GM13976 (cell line): ENCODE results near the gene CRACR2A.

Source experiments
- DNase-seq: peaks from one replicate; pipeline ENCODE4 v3.0.0; 2012; ENCODE audit warnings: low spot score
- in situ Hi-C: fragments of 300-500 bp; cut with MboI; formaldehyde crosslinking; loops from one replicate; pipeline ENCODE4 v1.12.0; 2022; ENCODE audit warnings: low sequenced_read_pairs, mixed read lengths, inconsistent platforms; ENCODE audit not compliant: unreplicated experiment
- TF ChIP-seq, protein P1 (sequence below): IDR thresholded peaks from 2 replicates; pipeline ENCODE4 v1.5.1; 2012; ENCODE audit warnings: borderline replicate concordance, mild to moderate bottlenecking; ENCODE audit not compliant: insufficient read depth; ENCODE audit errors: extremely low read depth, missing control alignments, control extremely low read depth

Gene CRACR2A

GRCh38 chr12:3727354-3727753, 25.6 kb downstream of the CRACR2A start:
- TF ChIP-seq, protein P1, sequence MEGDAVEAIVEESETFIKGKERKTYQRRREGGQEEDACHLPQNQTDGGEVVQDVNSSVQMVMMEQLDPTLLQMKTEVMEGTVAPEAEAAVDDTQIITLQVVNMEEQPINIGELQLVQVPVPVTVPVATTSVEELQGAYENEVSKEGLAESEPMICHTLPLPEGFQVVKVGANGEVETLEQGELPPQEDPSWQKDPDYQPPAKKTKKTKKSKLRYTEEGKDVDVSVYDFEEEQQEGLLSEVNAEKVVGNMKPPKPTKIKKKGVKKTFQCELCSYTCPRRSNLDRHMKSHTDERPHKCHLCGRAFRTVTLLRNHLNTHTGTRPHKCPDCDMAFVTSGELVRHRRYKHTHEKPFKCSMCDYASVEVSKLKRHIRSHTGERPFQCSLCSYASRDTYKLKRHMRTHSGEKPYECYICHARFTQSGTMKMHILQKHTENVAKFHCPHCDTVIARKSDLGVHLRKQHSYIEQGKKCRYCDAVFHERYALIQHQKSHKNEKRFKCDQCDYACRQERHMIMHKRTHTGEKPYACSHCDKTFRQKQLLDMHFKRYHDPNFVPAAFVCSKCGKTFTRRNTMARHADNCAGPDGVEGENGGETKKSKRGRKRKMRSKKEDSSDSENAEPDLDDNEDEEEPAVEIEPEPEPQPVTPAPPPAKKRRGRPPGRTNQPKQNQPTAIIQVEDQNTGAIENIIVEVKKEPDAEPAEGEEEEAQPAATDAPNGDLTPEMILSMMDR: no peak
- in situ Hi-C loops: no loop called here
- DNase-seq: no peak

GRCh38 chr12:3726456-3726855, 26.5 kb downstream of the CRACR2A start:
- DNase-seq: no peak
- in situ Hi-C loops: no loop called here
- TF ChIP-seq, protein P1: no peak

DNA sequence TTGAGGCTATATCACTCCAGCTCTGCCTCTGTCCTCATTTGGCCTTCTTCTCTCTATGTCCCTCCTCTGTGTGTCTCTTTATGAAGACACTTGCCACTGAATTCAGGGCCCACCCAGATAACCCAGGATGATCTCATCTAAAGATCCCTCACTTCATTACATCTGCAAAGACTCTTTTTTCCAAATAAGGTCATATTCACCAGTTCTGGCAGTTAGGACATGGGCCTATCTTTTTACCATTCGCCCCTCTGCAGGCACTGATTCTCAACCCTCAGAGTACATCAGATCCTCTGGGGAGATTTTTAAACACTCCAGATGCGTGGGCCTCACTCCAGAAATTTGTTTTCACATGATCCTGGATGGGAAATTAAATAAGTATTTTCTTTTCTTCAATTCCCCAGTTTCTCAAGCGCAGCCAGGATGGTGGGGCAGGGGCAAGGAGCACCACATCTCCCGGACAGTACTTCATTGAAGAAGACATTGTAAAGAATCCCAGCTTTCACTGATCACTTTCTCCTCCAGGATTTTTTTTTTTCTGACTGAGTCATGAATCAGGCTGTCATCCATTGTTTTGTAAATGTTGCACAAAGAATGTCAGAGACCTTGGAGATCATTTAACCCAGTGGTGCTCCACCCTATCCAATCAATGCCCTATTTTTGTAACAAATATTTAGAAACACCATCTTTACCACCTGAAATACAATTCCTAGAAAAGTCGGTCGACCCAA, 27.4 kb downstream of the CRACR2A start:
- TF ChIP-seq, protein P1: no peak
- DNase-seq: no peak
- in situ Hi-C loops: no loop called here

- in situ Hi-C loops: no loop called here
- DNase-seq: no peak
- TF ChIP-seq, protein P1: no peak
Measured at GRCh38 chr12:3723916-3724805, 28.7 kb downstream of the CRACR2A start.

DNA sequence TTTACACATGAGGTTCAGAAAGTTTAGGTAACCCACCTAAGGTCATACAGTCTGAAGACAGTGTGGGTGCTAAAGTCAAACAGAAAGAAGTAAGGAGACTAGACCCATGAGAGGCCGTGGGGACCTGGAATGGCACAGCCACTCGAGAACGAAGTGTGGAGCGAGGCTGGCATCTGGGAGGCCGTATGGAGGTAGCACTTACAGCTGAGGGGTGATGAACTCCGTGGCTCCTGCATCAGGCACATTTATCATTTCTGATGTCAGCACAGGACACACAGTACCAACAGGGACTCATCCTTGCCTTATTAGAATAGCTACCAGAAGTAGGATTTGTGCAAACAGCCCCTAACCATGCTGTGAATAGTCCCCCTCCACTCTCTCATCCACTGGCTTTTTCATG, 30.5 kb downstream of the CRACR2A start:
- in situ Hi-C loops: no loop called here
- TF ChIP-seq, protein P1: no peak
- no peak for DNase-seq

DNA sequence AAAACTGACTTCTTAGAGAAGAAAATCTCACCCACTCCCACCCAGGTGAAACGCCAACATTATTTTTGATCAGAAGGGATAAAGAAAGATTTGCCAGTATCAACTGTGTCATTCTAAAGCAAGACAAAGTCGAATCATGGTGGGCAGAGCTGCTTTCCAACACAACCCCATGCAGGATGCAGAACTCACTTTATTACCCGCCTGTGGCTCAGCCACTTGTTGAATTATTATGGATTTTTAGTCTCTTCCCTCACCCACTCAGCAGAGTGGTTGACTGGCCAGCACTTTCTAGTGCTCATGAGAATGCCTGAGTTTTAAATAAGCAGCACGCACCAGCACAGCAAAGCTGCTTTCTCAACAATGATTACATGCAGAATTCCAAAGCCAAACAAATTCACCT, 32.1 kb downstream of the CRACR2A start:
- TF ChIP-seq, protein P1: no peak
- no peak for DNase-seq
- in situ Hi-C loops: no loop called here
